ENCODE results near the gene BRINP3.

DNA sequence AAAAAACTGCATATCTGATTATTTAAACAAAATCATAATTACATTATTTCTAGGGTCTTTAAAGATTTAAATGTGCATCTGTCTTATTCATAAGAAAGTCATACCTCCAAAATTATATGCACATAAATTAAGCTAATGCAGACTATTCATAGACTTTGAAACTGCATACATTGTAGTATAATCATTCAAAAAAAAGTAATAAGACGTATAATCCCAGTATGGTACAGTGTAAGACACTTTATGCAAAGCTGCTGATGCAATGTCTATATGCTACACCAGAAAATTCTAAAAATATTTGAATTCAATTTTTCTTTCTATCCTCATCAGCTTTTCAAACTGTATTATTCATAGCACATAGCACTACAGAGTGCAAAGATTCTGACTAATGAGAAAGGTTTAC, 22.0 kb downstream of the BRINP3 start:
- TF ChIP-seq, protein P1, sequence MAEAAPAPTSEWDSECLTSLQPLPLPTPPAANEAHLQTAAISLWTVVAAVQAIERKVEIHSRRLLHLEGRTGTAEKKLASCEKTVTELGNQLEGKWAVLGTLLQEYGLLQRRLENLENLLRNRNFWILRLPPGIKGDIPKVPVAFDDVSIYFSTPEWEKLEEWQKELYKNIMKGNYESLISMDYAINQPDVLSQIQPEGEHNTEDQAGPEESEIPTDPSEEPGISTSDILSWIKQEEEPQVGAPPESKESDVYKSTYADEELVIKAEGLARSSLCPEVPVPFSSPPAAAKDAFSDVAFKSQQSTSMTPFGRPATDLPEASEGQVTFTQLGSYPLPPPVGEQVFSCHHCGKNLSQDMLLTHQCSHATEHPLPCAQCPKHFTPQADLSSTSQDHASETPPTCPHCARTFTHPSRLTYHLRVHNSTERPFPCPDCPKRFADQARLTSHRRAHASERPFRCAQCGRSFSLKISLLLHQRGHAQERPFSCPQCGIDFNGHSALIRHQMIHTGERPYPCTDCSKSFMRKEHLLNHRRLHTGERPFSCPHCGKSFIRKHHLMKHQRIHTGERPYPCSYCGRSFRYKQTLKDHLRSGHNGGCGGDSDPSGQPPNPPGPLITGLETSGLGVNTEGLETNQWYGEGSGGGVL (tag by site-specific recombination; IDR thresholded peaks at IDR 0.05), result no peak
- no peak for TF ChIP-seq SETDB1 (IDR thresholded peaks at IDR 0.05; ENCODE audit: insufficient read length, low read length)
- TF ChIP-seq ZNF184 (tag by site-specific recombination; IDR thresholded peaks at IDR 0.05), result no peak
- TF ChIP-seq, protein P2, sequence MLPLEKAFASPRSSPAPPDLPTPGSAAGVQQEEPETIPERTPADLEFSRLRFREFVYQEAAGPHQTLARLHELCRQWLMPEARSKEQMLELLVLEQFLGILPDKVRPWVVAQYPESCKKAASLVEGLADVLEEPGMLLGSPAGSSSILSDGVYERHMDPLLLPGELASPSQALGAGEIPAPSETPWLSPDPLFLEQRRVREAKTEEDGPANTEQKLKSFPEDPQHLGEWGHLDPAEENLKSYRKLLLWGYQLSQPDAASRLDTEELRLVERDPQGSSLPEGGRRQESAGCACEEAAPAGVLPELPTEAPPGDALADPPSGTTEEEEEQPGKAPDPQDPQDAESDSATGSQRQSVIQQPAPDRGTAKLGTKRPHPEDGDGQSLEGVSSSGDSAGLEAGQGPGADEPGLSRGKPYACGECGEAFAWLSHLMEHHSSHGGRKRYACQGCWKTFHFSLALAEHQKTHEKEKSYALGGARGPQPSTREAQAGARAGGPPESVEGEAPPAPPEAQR (tag by site-specific recombination; IDR thresholded peaks at IDR 0.05), result no peak
- no peak for TF ChIP-seq ZSCAN23 (tag by site-specific recombination; IDR thresholded peaks at IDR 0.05)
- TF ChIP-seq, protein P3, sequence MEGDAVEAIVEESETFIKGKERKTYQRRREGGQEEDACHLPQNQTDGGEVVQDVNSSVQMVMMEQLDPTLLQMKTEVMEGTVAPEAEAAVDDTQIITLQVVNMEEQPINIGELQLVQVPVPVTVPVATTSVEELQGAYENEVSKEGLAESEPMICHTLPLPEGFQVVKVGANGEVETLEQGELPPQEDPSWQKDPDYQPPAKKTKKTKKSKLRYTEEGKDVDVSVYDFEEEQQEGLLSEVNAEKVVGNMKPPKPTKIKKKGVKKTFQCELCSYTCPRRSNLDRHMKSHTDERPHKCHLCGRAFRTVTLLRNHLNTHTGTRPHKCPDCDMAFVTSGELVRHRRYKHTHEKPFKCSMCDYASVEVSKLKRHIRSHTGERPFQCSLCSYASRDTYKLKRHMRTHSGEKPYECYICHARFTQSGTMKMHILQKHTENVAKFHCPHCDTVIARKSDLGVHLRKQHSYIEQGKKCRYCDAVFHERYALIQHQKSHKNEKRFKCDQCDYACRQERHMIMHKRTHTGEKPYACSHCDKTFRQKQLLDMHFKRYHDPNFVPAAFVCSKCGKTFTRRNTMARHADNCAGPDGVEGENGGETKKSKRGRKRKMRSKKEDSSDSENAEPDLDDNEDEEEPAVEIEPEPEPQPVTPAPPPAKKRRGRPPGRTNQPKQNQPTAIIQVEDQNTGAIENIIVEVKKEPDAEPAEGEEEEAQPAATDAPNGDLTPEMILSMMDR (tag by site-specific recombination; IDR thresholded peaks at IDR 0.05), result no peak

All from HEK293 (cell line).